IPS-15b (cell line): ENCODE measurements around the gene CCNO.

Source experiments
- H3K27me3 ChIP-seq: one replicate; pipeline ENCODE4 v1.6.1; 2013; ENCODE audit warnings: low read length; ENCODE audit not compliant: control insufficient read depth, insufficient read depth
- H3K36me3 ChIP-seq: one replicate; pipeline ENCODE4 v1.6.1; 2013; ENCODE audit warnings: low read length; ENCODE audit not compliant: control insufficient read depth, insufficient read depth
- H3K4me1 ChIP-seq: one replicate; pipeline ENCODE4 v1.6.1; 2013; ENCODE audit warnings: mild to moderate bottlenecking, low read length; ENCODE audit not compliant: control insufficient read depth, insufficient read depth
- H3K4me3 ChIP-seq: one replicate; pipeline ENCODE4 v1.5.1; 2013; ENCODE audit warnings: low read depth, low read length
- H3K9ac ChIP-seq: one replicate; pipeline ENCODE4 v1.6.1; 2013; ENCODE audit warnings: low read depth, mild to moderate bottlenecking, low read length
- H3K9me3 ChIP-seq: one replicate; pipeline ENCODE4 v1.6.1; 2013; ENCODE audit warnings: mild to moderate bottlenecking, low read length; ENCODE audit not compliant: control insufficient read depth, insufficient read depth

CCNO gene

GRCh38 chr5:55231029-55231918 is 2.1 kb downstream of the CCNO start:
- Histone ChIP-seq H3K9me3 (no peaks in the 10 kb centered on the region), H3K27me3 (peaks cover 95% of the 10 kb centered on the region), H3K36me3 (no peaks in the 10 kb centered on the region), H3K4me3 (peak overlapping the region; percentile 70), H3K4me1 (peaks cover 7% of the 10 kb centered on the region), H3K9ac (no peak overlapping the region)

GRCh38 chr5:55230086-55230629 is 3.2 kb downstream of the CCNO start:
- H3K27me3 ChIP-seq: peaks cover 96% of the 10 kb centered on the region
- no peaks in the 10 kb centered on the region for H3K9me3 ChIP-seq
- no peak overlapping the region for H3K9ac ChIP-seq
- H3K4me1 ChIP-seq: peaks cover 7% of the 10 kb centered on the region
- H3K36me3 ChIP-seq: no peaks in the 10 kb centered on the region
- peak overlapping the region; percentile 12 for H3K4me3 ChIP-seq

- Histone ChIP-seq H3K27me3 (peaks cover 96% of the 10 kb centered on the region), H3K9ac (no peak overlapping the region), H3K4me3 (peak overlapping the region; percentile 36), H3K36me3 (no peaks in the 10 kb centered on the region), H3K4me1 (no peaks in the 10 kb centered on the region), H3K9me3 (no peaks in the 10 kb centered on the region)
These were observed 5.6 kb downstream of the CCNO start for GRCh38 chr5:55227664-55228430.

GRCh38 chr5:55226934-55227663 is 6.3 kb downstream of the CCNO start, which contains the start of gene MCIDAS:
MCIDAS (minus strand) TSS chr5:55227315; CDS start chr5:55227138, 177 bp downstream.
- no peak within 1 kb of the TSS for H3K9ac ChIP-seq
- no peaks in the 10 kb centered on the region for H3K4me1 ChIP-seq
- peaks cover 96% of the 10 kb centered on the region for H3K27me3 ChIP-seq
- H3K9me3 ChIP-seq: no peaks in the 10 kb centered on the region
- no peaks in the 10 kb centered on the region for H3K36me3 ChIP-seq
- peak within 1 kb of the TSS; percentile 58 for H3K4me3 ChIP-seq

DNA sequence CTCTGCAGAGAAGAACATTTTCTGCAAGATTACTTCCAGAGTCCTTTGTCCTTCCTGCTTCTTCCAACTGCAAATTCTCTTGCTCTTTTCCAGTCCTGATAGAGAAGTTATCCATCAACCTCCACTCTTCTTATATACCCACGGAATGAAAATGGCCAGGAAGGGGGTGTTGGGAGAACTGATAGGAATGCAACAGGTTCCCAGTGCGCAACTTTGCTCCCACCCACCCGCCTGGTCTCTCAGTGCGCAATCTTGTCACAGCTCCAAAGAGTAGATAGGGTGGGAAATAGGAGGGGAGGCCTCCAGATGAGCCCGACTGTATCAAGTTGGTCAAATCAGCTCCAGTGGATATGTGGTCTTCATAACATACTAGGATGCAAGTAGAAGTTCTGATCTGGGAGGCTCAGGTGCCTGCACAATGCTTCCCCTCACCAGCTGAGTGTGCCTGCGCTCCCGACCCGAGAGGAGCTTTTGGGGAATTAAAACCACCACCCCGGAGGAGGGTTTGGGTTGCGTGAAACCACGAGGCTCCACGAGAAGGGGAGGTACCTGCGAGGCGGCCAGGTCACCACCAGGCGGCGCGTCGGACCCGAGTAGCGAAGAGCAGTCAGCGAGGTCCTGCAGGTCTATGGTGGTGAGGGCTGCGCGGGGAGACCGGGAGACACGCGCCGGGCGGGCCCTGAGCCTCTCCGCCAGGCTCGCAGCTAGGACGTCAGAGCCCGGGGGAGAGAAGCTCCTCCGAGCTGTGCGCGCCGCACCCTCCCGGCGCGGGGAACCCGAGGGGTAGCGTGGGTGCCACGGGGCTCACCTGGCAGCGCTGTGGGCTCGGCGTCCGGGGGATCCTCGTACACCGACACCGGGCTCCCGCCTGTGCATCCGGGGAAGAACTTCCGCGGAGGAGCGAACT is 7.1 kb downstream of the CCNO start:
- H3K27me3 ChIP-seq: peaks cover 96% of the 10 kb centered on the region
- H3K4me3 ChIP-seq: peak overlapping the region; percentile 58
- H3K36me3 ChIP-seq: no peaks in the 10 kb centered on the region
- H3K9ac ChIP-seq: no peak overlapping the region
- no peaks in the 10 kb centered on the region for H3K4me1 ChIP-seq
- H3K9me3 ChIP-seq: no peaks in the 10 kb centered on the region

GRCh38 chr5:55225346-55225745 is 8.1 kb downstream of the CCNO start:
- Histone ChIP-seq H3K4me1 (no peaks in the 10 kb centered on the region), H3K36me3 (no peaks in the 10 kb centered on the region), H3K4me3 (no peak overlapping the region), H3K9ac (no peak overlapping the region), H3K9me3 (no peaks in the 10 kb centered on the region), H3K27me3 (peaks cover 96% of the 10 kb centered on the region)

DNA sequence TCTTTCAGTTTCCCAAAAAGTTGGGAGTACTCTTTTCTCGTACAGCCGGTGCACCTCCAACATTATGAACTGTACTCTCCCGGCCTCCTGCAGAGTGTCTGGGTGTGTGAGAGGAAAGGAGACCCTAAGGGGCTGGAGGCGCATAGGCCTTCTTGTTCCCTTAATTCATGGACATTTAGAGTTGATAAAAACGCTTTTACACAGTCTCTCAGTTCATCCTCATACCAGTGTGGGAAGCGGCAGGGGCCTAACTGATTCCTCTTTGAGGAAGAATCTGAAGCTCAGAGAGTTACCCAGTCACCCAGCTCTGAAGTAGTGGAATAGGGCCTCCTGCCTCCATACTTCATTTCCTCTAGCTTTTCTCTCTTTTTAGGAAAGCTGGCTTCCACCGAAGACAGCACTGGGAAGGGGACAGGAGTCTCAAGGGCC is 9.6 kb downstream of the CCNO start:
- H3K36me3 ChIP-seq: no peaks in the 10 kb centered on the region
- H3K4me3 ChIP-seq: peak overlapping the region; percentile 32
- H3K27me3 ChIP-seq: peaks cover 96% of the 10 kb centered on the region
- no peaks in the 10 kb centered on the region for H3K9me3 ChIP-seq
- no peak overlapping the region for H3K9ac ChIP-seq
- peaks cover 3% of the 10 kb centered on the region for H3K4me1 ChIP-seq

- peak overlapping the region; percentile 32 for H3K4me3 ChIP-seq
- H3K4me1 ChIP-seq: peaks cover 3% of the 10 kb centered on the region
- no peaks in the 10 kb centered on the region for H3K36me3 ChIP-seq
- H3K27me3 ChIP-seq: peaks cover 96% of the 10 kb centered on the region
- no peak overlapping the region for H3K9ac ChIP-seq
- H3K9me3 ChIP-seq: no peaks in the 10 kb centered on the region
These were observed 10.2 kb downstream of the CCNO start for GRCh38 chr5:55222985-55223811.

DNA sequence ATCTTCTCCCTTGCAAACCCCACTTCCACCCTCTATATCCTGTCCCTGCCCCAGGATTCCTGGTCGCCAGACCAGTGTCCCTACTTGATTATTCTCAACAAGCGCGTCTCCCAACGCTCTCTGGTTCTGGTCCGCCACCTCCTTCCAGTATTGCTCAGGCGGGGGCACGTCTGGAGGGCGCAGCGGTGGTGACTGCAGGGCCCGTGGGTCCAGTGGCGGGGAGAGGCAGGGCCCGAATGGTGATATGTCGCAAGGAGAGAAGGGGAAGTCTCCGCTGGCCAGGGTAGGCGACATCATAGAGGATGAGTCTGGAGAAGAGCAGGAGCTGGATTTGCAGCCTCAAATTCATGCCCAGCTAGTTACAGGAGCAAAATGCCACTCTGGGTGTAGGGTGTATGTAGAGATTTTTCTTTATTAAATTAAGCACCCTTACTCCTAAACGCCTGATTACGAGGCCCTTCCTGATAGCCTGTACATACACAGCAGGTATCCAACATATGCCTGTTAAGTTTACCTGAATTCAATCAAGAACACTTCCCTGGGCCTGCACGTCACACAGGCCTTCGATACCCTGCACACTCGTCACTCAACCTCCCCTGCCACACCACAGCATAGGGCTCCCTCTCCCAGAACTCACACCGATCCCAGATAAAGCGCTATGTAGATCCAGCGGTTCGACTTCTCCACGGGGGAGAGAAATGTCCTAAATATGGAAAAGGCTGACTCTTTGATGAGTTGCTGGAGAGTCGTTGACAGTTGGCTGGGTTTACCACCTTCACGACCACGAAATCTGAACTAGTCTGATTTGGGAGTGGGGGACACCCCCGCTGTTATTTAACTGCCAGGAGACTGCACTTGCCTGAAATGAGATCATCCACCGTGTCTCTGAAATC is 11.1 kb downstream of the CCNO start:
- Histone ChIP-seq H3K4me1 (peaks cover 3% of the 10 kb centered on the region), H3K36me3 (no peaks in the 10 kb centered on the region), H3K9ac (no peak overlapping the region), H3K4me3 (peak overlapping the region; percentile 32), H3K9me3 (no peaks in the 10 kb centered on the region), H3K27me3 (peaks cover 95% of the 10 kb centered on the region)
